K562 (cell line): ENCODE results near the gene SPEM1. TPM values are rescaled to one million over a fixed set of nuclear protein-coding genes. Genes with fewer than 3 reads are reported as not detected.

Experiments
- ATAC-seq: fragments of 200-7000 bp; cut with Tn5 transposase; 3 replicates; pipeline ENCODE4 v1.9.1; 2020; ENCODE audit warnings: moderate library complexity
- BruUV-seq: library from RNA; stranded (reverse); fragments of 400-500 nt; replicated peaks from 2 replicates; lab custom pipeline; 2021; lab: Mats Ljungman, UMichigan
- CTCF ChIA-PET: fragments of 300-600 bp; formaldehyde crosslinking; extraction: SDS; loops from one replicate; lab custom pipeline; 2021; ENCODE audit warnings: low intra/inter-chr PET ratio; lab: Yijun Ruan, JAX
- POLR2A ChIA-PET: fragments of 300-600, 350-650 bp; sonication (Branson Sonifier 250); formaldehyde crosslinking; extraction: SDS; loops from one replicate; lab custom pipeline; 2021; ENCODE audit warnings: antibody characterized with exemption, inconsistent platforms; lab: Yijun Ruan, JAX
- DNase-seq, 4 experiments: peaks; one replicate each; pipeline versions ENCODE4 v3.0.0 to v3.0.0-alpha.2; 2011 to 2018; ENCODE audit warnings: low spot score in 3 of 4, mixed read lengths in 3 of 4; ENCODE audit errors: extremely low read depth in 1 of 4
- FAIRE-seq: peaks from 2 replicates; lab custom pipeline; 2011; peaks lifted over from hg19 to GRCh38; lab: Jason Lieb, UNC
- H2AFZ ChIP-seq: 2 replicates; pipeline ENCODE4 v1.6.0; 2011; ENCODE audit warnings: low read depth, low read length, control low read depth, inconsistent platforms
- H3K27ac ChIP-seq: fragments of 200-600 bp; 3 replicates; pipeline ENCODE4 v1.8.0; 2011; ENCODE audit warnings: low read depth, mild to moderate bottlenecking, control low read depth, inconsistent platforms, low read length, moderate library complexity, mixed read lengths; ENCODE audit errors: extremely low read depth
- H3K27me3 ChIP-seq, 2 experiments: fragments of 300-600 bp in 1 of 2; 2 replicates in 1 of 2; 3 replicates in 1 of 2; pipeline versions ENCODE4 v1.6.0 to v1.8.0; 2011; ENCODE audit warnings: inconsistent platforms in 2 of 2, low read length in 2 of 2, mild to moderate bottlenecking in 1 of 2, mixed read lengths in 1 of 2, moderate library complexity in 1 of 2; ENCODE audit not compliant: control insufficient read depth in 2 of 2, insufficient read depth in 2 of 2
- H3K36me3 ChIP-seq: fragments of 300-600 bp; 3 replicates; pipeline ENCODE4 v1.8.0; 2011; ENCODE audit warnings: mild to moderate bottlenecking, low read length, inconsistent platforms; ENCODE audit not compliant: control insufficient read depth, insufficient read depth
- H3K4me1 ChIP-seq, 2 experiments: fragments of 200-600 bp in 1 of 2; replicated peaks in 1 of 2; 2 replicates in 1 of 2; 3 replicates in 1 of 2; pipeline versions ENCODE4 v1.5.1 to v1.8.0; 2011; ENCODE audit warnings: inconsistent platforms in 2 of 2, low read length in 2 of 2, mild to moderate bottlenecking in 1 of 2, mixed read lengths in 1 of 2, moderate library complexity in 1 of 2; ENCODE audit not compliant: control insufficient read depth in 2 of 2, insufficient read depth in 2 of 2
- H3K4me2 ChIP-seq: 2 replicates; pipeline ENCODE4 v1.6.1; 2011; ENCODE audit warnings: low read length, control low read depth, inconsistent platforms, mixed read lengths; ENCODE audit not compliant: insufficient read depth
- H3K4me3 ChIP-seq: fragments of 200-600 bp; sonication (generic), shearing (Covaris generic); 2 replicates; pipeline ENCODE4 v1.5.1; 2016; ENCODE audit warnings: control low read depth, inconsistent platforms
- H3K79me2 ChIP-seq: fragments of 200-600 bp; 3 replicates; pipeline ENCODE4 v1.8.0; 2011; ENCODE audit warnings: low read length, inconsistent platforms; ENCODE audit not compliant: control insufficient read depth, insufficient read depth
- H3K9ac ChIP-seq, 2 experiments: 2 replicates each; pipeline versions ENCODE4 v1.6.0 to v1.6.1; 2011; ENCODE audit warnings: low read depth in 2 of 2, low read length in 2 of 2, control low read depth in 1 of 2, inconsistent platforms in 1 of 2, mild to moderate bottlenecking in 1 of 2, mixed read lengths in 1 of 2; ENCODE audit not compliant: insufficient read depth in 1 of 2
- H3K9me1 ChIP-seq: one replicate; pipeline ENCODE4 v1.6.0; 2011; ENCODE audit warnings: inconsistent platforms, mild to moderate bottlenecking, low read length, moderate library complexity; ENCODE audit not compliant: control insufficient read depth, insufficient read depth
- H3K9me3 ChIP-seq: replicated peaks from 2 replicates; pipeline ENCODE4 v1.5.1; 2011; ENCODE audit warnings: low read depth, low read length, inconsistent platforms; ENCODE audit not compliant: control insufficient read depth, insufficient read depth
- H4K20me1 ChIP-seq: replicated peaks from 2 replicates; pipeline ENCODE4 v1.6.1; 2011; ENCODE audit warnings: low read length, inconsistent platforms, mixed read lengths; ENCODE audit not compliant: control insufficient read depth, insufficient read depth
- GABPB1 ChIP-seq: sonication (generic); formaldehyde crosslinking; IDR thresholded peaks from 2 replicates; pipeline ENCODE4 v1.8.0; 2022; ENCODE audit warnings: mild to moderate bottlenecking, missing genetic modification reagents
- GATAD2B ChIP-seq: fragments of 450-650 bp; IDR thresholded peaks from 2 replicates; pipeline ENCODE4 v1.6.1; 2017; ENCODE audit warnings: mild to moderate bottlenecking, borderline replicate concordance
- HDAC1 ChIP-seq, 2 experiments: fragments of 450-650 bp; IDR thresholded peaks; 2 replicates each; pipeline ENCODE4 v1.6.1; 2016 to 2017; ENCODE audit warnings: inconsistent platforms in 1 of 2, mild to moderate bottlenecking in 1 of 2, moderate library complexity in 1 of 2
- MBD2 ChIP-seq: sonication (generic); IDR thresholded peaks from 2 replicates; pipeline ENCODE4 v1.6.1; 2016; ENCODE audit warnings: low read depth, borderline replicate concordance
- POLR2A ChIP-seq: fragments of 450-650 bp; conservative IDR thresholded peaks from 2 replicates; pipeline ENCODE4 v1.6.1; 2016
- TRIM28 ChIP-seq: fragments of 450-650 bp; IDR thresholded peaks from 2 replicates; pipeline ENCODE4 v1.6.1; 2017
- ZFPM2 ChIP-seq: fragments of 250-450 bp; sonication (Bioruptor Pico); IDR thresholded peaks from 2 replicates; pipeline ENCODE4 v1.5.1; 2022; ENCODE audit warnings: mild to moderate bottlenecking
- WGBS: fragments of 100-300 bp; shearing (Covaris generic); methylation state at CpG from one replicate; pipeline ENCODE4 v1.1.6; 2016; ENCODE audit warnings: low coverage, mixed read lengths; ENCODE audit not compliant: insufficient coverage; ENCODE audit errors: missing lambda C conversion rate; 5-methylcytosine and 5-hydroxymethylcytosine counted together
- in situ Hi-C: fragments of 300-500 bp; cut with MboI; formaldehyde crosslinking; loops from 4 replicates; pipeline ENCODE4 v1.15.0; 2018; ENCODE audit warnings: inconsistent platforms, mixed read lengths
- intact Hi-C: fragments of 100-400 bp; cut with micrococcal nuclease; formaldehyde crosslinking; loops from 2 replicates; pipeline ENCODE4 v1.14.2; 2022
- polyA plus RNA-seq, 8 experiments: library from polyadenylated mRNA; depleted of rRNA in 4 of 8; stranded (reverse) in 5 of 8; unstranded in 3 of 8; fragments of >200 nt; fragmentation: Nextera tagmentation in 2 of 8; fragmentation: Illumina TruSeq in 1 of 8; extraction: Ambion mirVana in 2 of 8; extraction: Trizol in 1 of 8; gene quantifications; 2 replicates each; pipeline versions ENCODE4 v1.2.1 to v1.2.3, GENCODE V29; 2011 to 2014; ENCODE audit warnings: inconsistent platforms in 1 of 8, missing spikeins in 1 of 8
- total RNA-seq, 7 experiments: library from RNA; depleted of rRNA in 6 of 7; stranded (reverse); fragments of >200 nt in 6 of 7; fragmentation: Illumina TruSeq in 2 of 7; extraction: Trizol in 2 of 7; gene quantifications; 2 replicates each; pipeline versions ENCODE4 v1.2.1 to v1.2.3, GENCODE V29; 2011 to 2021; ENCODE audit warnings: low replicate concordance in 1 of 7
- TF ChIP-seq, protein P1 (sequence below), 3 experiments: fragments of 200-800 bp in 1 of 3; sonication (Bioruptor generic) in 1 of 3; sonication (generic) in 1 of 3; formaldehyde crosslinking in 1 of 3; IDR thresholded peaks; 2 replicates each; pipeline versions ENCODE4 v1.6.1 to v1.8.0; 2016 to 2022; ENCODE audit warnings: mild to moderate bottlenecking in 2 of 3, missing compliant biosample characterization in 2 of 3, missing genetic modification characterization in 2 of 3, missing genetic modification reagents in 1 of 3

SPEM1 gene
- total and polyA plus RNA-seq, 9 of the 15 experiments (the other 6 are each of a cell fraction or from before 2014, with no cell fraction given): not detected

DNA sequence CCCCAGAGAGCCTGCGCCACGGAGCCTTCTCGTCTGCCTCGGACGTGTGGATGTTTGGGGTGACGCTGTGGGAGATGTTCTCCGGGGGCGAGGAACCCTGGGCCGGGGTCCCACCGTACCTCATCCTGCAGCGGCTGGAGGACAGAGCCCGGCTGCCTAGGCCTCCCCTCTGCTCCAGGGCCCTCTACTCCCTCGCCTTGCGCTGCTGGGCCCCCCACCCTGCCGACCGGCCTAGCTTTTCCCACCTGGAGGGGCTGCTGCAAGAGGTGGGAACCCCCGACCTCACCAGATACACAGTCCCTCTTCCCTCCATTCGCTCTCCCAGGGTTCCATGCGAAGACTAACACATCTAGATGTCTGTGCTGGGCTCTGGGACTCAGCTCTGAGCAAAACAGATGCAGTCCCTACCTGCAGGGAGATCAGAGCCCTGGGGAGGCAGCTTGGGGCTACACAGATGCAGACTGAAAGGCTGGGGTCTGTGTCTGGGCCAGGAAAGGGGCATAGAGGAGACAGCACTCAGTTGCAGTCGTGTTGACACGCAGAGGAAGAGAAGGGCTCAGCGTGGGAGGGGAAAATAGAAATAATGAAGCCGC, 35.5 kb upstream of the SPEM1 start:
- CTCF ChIA-PET: no interaction called here
- no TSS peak for BruUV-seq
- in situ Hi-C loops: no loop called here
- Histone ChIP-seq H3K4me3 (no peak overlapping the region), H3K36me3 (peaks cover 8% of the 10 kb centered on the region; the same call in 1 of the 3 replicates), H3K27me3 (no peaks in the 10 kb centered on the region), H2AFZ (no peak overlapping the region), H3K9ac (no peak overlapping the region), H3K9me3 (peaks cover under 1% of the 10 kb centered on the region; the same call in 1 of the 2 replicates), H3K27ac (no peak overlapping the region), H3K4me1 (peaks cover 8 to 18% of the 10 kb centered on the region in 2 experiments; a peak in 4 of 5 replicates), H4K20me1 (no peaks in the 10 kb centered on the region), H3K4me2 (no peak overlapping the region), H3K9me1 (no peaks in the 10 kb centered on the region), H3K79me2 (no peaks in the 10 kb centered on the region; the same call in 2 of the 3 replicates)
- ATAC-seq (no peak), FAIRE-seq (no peak), DNase-seq (no peak)
- intact Hi-C loops: no loop called here
- no peak for TF ChIP-seq HDAC1 (IDR thresholded peaks at IDR 0.05)
- POLR2A ChIA-PET: no interaction called here
- 54% methylated on average over 3 of the region's 23 CpGs for WGBS

DNA sequence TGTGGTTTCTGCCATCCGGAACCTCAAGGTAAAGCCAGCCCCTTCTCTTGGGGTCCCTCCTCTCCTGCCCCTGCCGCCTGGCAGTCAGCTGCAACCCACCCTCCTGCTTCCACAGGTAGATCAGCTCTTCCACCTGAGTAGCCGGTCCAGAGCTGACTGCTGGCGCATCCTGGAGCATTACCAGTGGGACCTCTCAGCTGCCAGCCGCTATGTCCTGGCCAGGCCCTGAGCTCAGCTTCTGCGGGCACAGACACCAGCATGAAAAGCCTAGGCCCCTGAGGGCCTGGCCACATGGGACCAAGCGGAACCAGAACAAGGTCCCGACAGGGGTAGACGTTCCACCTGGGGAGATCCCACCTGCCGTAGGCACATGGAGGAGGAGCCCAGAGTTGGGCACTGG, 31.3 kb upstream of the SPEM1 start:
- intact Hi-C loops (no loop called here), in situ Hi-C loops (no loop called here)
- TF ChIP-seq, protein P1, sequence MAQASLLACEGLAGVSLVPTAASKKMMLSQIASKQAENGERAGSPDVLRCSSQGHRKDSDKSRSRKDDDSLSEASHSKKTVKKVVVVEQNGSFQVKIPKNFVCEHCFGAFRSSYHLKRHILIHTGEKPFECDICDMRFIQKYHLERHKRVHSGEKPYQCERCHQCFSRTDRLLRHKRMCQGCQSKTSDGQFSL (CRISPR knock-in tag; IDR thresholded peaks at IDR 0.05): no peak
- TF ChIP-seq, protein P1 (tag; IDR thresholded peaks at IDR 0.05): no peak
- TF ChIP-seq POLR2A: no peak
- TF ChIP-seq GATAD2B: no peak
- TF ChIP-seq MBD2: no peak
- TF ChIP-seq ZFPM2: no peak
- no peak for TF ChIP-seq GABPB1 (CRISPR knock-in tag)
- no peak for TF ChIP-seq TRIM28
- Histone ChIP-seq H3K9ac (no peak overlapping the region; a peak in 1 of 4 replicates), H3K27ac (no peak overlapping the region), H3K9me3 (no peaks in the 10 kb centered on the region), H2AFZ (no peak overlapping the region), H3K36me3 (peaks cover 8% of the 10 kb centered on the region; the same call in 1 of the 3 replicates), H4K20me1 (no peaks in the 10 kb centered on the region), H3K79me2 (no peaks in the 10 kb centered on the region), H3K4me2 (no peak overlapping the region), H3K9me1 (no peaks in the 10 kb centered on the region), H3K4me3 (no peak overlapping the region), H3K4me1 (peaks cover 0 to 10% of the 10 kb centered on the region in 2 experiments; a peak in 2 of 5 replicates), H3K27me3 (no peaks in the 10 kb centered on the region)
- POLR2A ChIA-PET: interaction anchor here (0.7 to 1.5 kb wide), 3 partner anchors 94 to 190 kb away, joined by 3 to 4 read pairs (median 3); no protein-coding TSS in a partner anchor
- no peak for ATAC-seq
- DNase-seq: no peak
- CTCF ChIA-PET: no interaction called here
- FAIRE-seq: no peak
- BruUV-seq: no TSS peak
- 73% methylated on average over 7 of the region's 10 CpGs for whole genome bisulfite sequencing
